Psoas muscle (tissue), 8 donors: ENCODE results near the gene ADGRF4. TPM values are rescaled to one million over a fixed set of nuclear protein-coding genes. Genes with fewer than 3 reads are reported as not detected.
A peak's percentile ranks its signal among the peaks of the same experiment; 100 is the strongest.

Source experiments
- ATAC-seq, 4 donors: fragments of 200-7000 bp; cut with Tn5 transposase; one replicate each; pipeline ENCODE4 v1.9.1; 2020; ENCODE audit warnings: moderate library complexity in 3 of 4, mild to moderate bottlenecking in 2 of 4
- DNase-seq, 2 donors: peaks; one replicate each; pipeline ENCODE4 v3.0.0-alpha.2; 2020
- H3K27ac ChIP-seq: fragments of 200-600 bp; one replicate; pipeline ENCODE4 v1.8.0; 2022
- H3K27me3 ChIP-seq, 3 donors: fragments of 200-600 bp in 1 of 3; one replicate each; pipeline versions ENCODE4 v1.6.1 to v1.8.0; 2013 to 2022; ENCODE audit warnings: low read length in 2 of 3, mild to moderate bottlenecking in 2 of 3, moderate library complexity in 1 of 3; ENCODE audit not compliant: insufficient read depth in 3 of 3
- H3K36me3 ChIP-seq, 2 donors: fragments of 200-600 bp in 1 of 2; one replicate each; pipeline versions ENCODE4 v1.6.1 to v1.8.0; 2013 to 2022; ENCODE audit warnings: low read depth in 1 of 2, mild to moderate bottlenecking in 1 of 2, moderate library complexity in 1 of 2; ENCODE audit not compliant: insufficient read depth in 1 of 2
- H3K4me1 ChIP-seq: fragments of 200-600 bp; one replicate; pipeline ENCODE4 v1.8.0; 2022
- H3K4me3 ChIP-seq: fragments of 200-600 bp; one replicate; pipeline ENCODE4 v1.8.0; 2022; ENCODE audit warnings: mild to moderate bottlenecking
- H3K9me3 ChIP-seq: fragments of 200-600 bp; one replicate; pipeline ENCODE4 v1.8.0; 2022
- WGBS, 3 donors: extraction: QIAGEN DNeasy Blood & Tissue Kit; methylation state at CpG; one replicate each; pipeline versions ENCODE4 v1.1.6 to v1.1.7; 2013; 5-methylcytosine and 5-hydroxymethylcytosine counted together
- intact Hi-C, 2 donors: fragments of 100-400 bp; cut with DNase I; formaldehyde crosslinking; loops; one replicate each; pipeline versions ENCODE4 v1.11.0 to v1.14.2; 2022
- polyA plus RNA-seq, 3 donors: library from polyadenylated mRNA; stranded (reverse); fragments of 200-250 nt; gene quantifications; one replicate each; pipeline ENCODE4 v1.2.3, GENCODE V29; 2013
- total RNA-seq, 4 donors: library from RNA; stranded (reverse); fragmentation: NEBNext Ultra II Directional in 2 of 4; extraction: Animal tissue kit (Norgen Biotek cat#: 25700) in 2 of 4; gene quantifications; one replicate each; pipeline versions ENCODE4 v1.2.1 to v1.2.4, GENCODE V29; 2021 to 2023
- TF ChIP-seq, protein P1 (sequence below): fragments of 200-600 bp; IDR thresholded peaks from one replicate; pipeline ENCODE4 v1.8.0; 2022; ENCODE audit warnings: antibody characterized with exemption
- donor health status: healthy with polysubstance abuse.
- donor health status: DM: no; HTN: no; CAD: no; lungs with moderate emphysema.
- donor health status: Bipolar disorder and iron deficiency.
- donor health status: healthy.
- donor health status: DM: yes; HTN: yes; CAD: no.
- donor health status: DM: no; HTN: no; CAD: no.
- donor health status: DM: no; HTN: no; CAD: no.
- donor health status: DM: yes; HTN: yes; CAD: no.

Gene ADGRF4
- total and polyA plus RNA-seq, 7 donors, result 0.03 to 0.18 TPM; not detected in 5

DNA sequence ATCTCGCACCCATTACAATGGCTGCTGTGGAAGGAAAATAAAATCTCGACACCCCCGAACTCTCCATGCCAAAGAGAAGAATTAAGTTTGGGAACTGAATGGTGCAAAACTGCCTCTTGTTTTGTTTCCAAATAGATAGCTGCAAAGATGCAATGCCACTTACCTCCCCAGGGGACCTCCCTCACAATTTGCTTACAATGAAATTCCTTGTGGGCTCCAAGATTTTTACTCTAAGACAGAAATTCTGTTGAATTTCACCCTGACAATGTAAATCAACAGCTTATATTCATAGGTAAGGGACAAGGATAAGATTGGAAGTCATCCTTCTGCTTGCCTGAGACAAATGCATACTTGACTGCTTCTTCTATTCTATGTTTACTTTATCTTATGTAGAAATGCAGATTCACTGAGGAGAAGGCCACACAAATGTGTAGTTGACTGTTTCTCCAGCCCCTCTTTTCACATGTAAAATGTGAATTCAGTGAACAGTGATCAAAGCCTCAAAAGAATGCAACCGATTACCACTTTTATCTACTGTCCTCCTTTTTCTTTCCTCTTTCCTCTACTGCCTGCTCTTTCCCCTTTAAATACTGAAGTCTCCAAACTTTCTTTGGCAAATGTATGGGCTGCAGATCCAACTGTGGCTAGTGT lies 36.6 kb downstream of the ADGRF4 start:
- H3K27me3 ChIP-seq, result no peaks in the 10 kb centered on the region
- H3K27ac ChIP-seq, result no peak overlapping the region
- WGBS, 3 donors, result 63 to 70% (median 69%) methylated on average over 4 of the region's 4 CpGs
- DNase-seq, result no peak
- no peak for ATAC-seq
- intact Hi-C loops, result loop anchor here (5.0 kb wide), 2 partner anchors 88 to 103 kb away; no protein-coding TSS in a partner anchor
- peaks cover 2% of the 10 kb centered on the region for H3K4me1 ChIP-seq
- H3K9me3 ChIP-seq, result no peaks in the 10 kb centered on the region
- TF ChIP-seq, protein P1, sequence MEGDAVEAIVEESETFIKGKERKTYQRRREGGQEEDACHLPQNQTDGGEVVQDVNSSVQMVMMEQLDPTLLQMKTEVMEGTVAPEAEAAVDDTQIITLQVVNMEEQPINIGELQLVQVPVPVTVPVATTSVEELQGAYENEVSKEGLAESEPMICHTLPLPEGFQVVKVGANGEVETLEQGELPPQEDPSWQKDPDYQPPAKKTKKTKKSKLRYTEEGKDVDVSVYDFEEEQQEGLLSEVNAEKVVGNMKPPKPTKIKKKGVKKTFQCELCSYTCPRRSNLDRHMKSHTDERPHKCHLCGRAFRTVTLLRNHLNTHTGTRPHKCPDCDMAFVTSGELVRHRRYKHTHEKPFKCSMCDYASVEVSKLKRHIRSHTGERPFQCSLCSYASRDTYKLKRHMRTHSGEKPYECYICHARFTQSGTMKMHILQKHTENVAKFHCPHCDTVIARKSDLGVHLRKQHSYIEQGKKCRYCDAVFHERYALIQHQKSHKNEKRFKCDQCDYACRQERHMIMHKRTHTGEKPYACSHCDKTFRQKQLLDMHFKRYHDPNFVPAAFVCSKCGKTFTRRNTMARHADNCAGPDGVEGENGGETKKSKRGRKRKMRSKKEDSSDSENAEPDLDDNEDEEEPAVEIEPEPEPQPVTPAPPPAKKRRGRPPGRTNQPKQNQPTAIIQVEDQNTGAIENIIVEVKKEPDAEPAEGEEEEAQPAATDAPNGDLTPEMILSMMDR, result no peak
- H3K36me3 ChIP-seq, result no peaks in the 10 kb centered on the region
- H3K4me3 ChIP-seq, result no peak overlapping the region

DNA sequence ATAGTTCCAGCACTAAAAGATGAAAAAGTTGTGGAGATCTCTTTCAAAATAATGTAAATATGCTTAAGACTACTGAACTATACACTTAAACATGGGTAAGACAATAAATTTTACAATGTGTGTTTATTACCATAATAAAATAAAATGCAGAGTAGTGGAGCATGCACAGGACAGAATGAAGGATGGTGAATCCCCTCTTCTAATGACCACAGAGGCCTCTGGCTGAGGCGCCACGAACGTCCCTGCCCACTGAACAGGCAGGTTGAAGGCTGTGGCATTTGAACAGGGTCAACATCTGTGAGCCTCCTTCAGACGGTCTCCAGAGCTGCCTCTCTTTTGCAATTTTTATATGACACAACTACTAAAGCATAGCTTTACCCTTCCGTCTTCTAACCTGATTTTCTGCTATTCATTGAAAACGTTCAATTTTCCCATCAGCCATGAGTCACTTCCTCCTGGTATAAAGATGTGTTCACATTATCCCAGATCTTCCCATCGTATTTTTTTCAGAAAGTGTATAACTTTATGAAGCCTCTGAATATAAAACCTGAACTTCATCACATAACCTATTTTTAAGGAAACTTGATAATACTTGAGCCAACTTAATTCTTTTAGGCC lies 37.8 kb downstream of the ADGRF4 start:
- no peak for ATAC-seq
- 63 to 70% (median 68%) methylated on average over 7 of the region's 7 CpGs for WGBS, 3 donors
- Histone ChIP-seq H3K4me1 (peaks cover 2% of the 10 kb centered on the region), H3K9me3 (no peaks in the 10 kb centered on the region), H3K36me3 (no peaks in the 10 kb centered on the region), H3K27ac (no peak overlapping the region), H3K27me3 (no peaks in the 10 kb centered on the region), H3K4me3 (no peak overlapping the region)
- TF ChIP-seq, protein P1, result no peak
- DNase-seq, result no peak
- intact Hi-C loops, result loop anchor here in 1 of 2 donors (5.0 kb wide), 1 partner anchor 89 kb away; no protein-coding TSS in a partner anchor

DNA sequence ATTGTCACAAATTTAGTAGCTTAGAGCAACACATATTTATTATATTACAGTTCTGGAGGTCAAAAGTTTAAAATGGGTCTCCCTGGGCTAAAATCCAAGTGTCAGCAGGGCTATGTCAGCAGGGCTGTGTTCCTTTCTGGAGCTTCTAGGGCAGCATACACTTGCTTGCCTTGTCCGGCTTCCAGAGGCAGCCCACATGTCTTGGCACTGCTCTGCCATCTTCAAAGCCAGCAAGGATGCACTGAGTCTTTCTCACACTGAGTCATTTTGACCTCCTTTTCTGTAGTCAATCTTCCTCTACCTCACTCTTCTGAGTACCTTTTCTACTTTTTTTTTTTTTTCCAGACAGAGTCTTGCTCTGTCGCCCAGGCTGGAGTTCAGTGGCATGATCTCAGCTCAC lies 39.0 kb downstream of the ADGRF4 start:
- ATAC-seq, result peak; percentile 43 to 85 (median 66)
- TF ChIP-seq, protein P1, result no peak
- Histone ChIP-seq H3K9me3 (no peaks in the 10 kb centered on the region), H3K36me3 (no peaks in the 10 kb centered on the region), H3K4me3 (no peak overlapping the region), H3K27ac (no peak overlapping the region), H3K27me3 (no peaks in the 10 kb centered on the region), H3K4me1 (peaks cover 8% of the 10 kb centered on the region)
- WGBS, 3 donors, result 34 to 55% (median 50%) methylated on average over 2 of the region's 2 CpGs
- DNase-seq, result no peak
- intact Hi-C loops, result loop anchor here in 1 of 2 donors (5.0 kb wide), 1 partner anchor 90 kb away; no protein-coding TSS in a partner anchor

DNA sequence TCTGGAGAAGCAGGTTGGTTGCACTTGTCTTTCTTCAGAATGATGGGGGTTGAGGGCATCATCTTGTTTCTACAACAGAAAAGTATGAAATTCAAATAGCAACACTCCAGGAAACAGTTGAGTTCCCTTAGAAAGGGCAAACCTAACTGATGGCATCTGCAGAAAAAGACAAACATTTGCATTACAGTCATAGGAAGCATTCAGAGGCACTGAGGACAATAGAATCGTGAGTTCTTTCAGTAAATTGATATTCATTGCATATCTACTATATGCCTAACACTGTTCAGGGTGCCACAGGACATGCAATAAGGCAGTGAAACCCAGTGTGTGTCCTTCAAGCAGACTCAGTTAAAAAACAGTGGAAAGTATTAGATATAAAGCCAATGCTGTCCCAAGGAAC lies 42.3 kb downstream of the ADGRF4 start:
- ATAC-seq, result no peak
- no peak for DNase-seq
- Histone ChIP-seq H3K4me1 (peaks cover 9% of the 10 kb centered on the region), H3K9me3 (no peaks in the 10 kb centered on the region), H3K27ac (no peak overlapping the region), H3K36me3 (no peaks in the 10 kb centered on the region), H3K4me3 (no peak overlapping the region), H3K27me3 (no peaks in the 10 kb centered on the region)
- WGBS, 3 donors, result 73 to 83% (median 74%) methylated on average over 1 of the region's 1 CpG
- intact Hi-C loops, result no loop called here
- TF ChIP-seq, protein P1, result no peak
